Brain pericyte (primary cell): ENCODE results near the gene CATSPERE.

Experiments used
- DNase-seq: peaks from one replicate; pipeline ENCODE4 v3.0.0-alpha.2; 2012; ENCODE audit warnings: low read depth, low spot score

CATSPERE gene

GRCh38 chr1:244461245-244462071 is at the start of gene CATSPERE:
Gene CATSPERE, plus strand, starts transcription at chr1:244461273. Its CDS starts 157 bp downstream, at chr1:244461430.
- DNase-seq, result no peak

- DNase-seq, result no peak
Observed at GRCh38 chr1:244412176-244412575, 48.9 kb upstream of the CATSPERE start.

- no peak for DNase-seq
Observed at GRCh38 chr1:244413736-244414135, 47.3 kb upstream of the CATSPERE start.

GRCh38 chr1:244414543-244414942 is 46.5 kb upstream of the CATSPERE start:
- DNase-seq, result no peak

- DNase-seq, result no peak
Observed at GRCh38 chr1:244419024-244419423, 42.0 kb upstream of the CATSPERE start.

GRCh38 chr1:244422174-244422573 is 38.9 kb upstream of the CATSPERE start:
- no peak for DNase-seq

GRCh38 chr1:244424649-244425334 is 36.3 kb upstream of the CATSPERE start:
- no peak for DNase-seq

GRCh38 chr1:244427647-244428046 is 33.4 kb upstream of the CATSPERE start:
- DNase-seq, result no peak

- no peak for DNase-seq
Observed at GRCh38 chr1:244429818-244430217, 31.3 kb upstream of the CATSPERE start.

- no peak for DNase-seq
Observed at GRCh38 chr1:244431166-244431565, 29.9 kb upstream of the CATSPERE start.

GRCh38 chr1:244435562-244436205 is 25.4 kb upstream of the CATSPERE start:
- no peak for DNase-seq

- no peak for DNase-seq
Observed at GRCh38 chr1:244436336-244437085, 24.6 kb upstream of the CATSPERE start.

GRCh38 chr1:244437086-244437468 is 24.0 kb upstream of the CATSPERE start:
- no peak for DNase-seq

- DNase-seq, result no peak
Observed at GRCh38 chr1:244439391-244440032, 21.6 kb upstream of the CATSPERE start.

GRCh38 chr1:244442850-244443249 is 18.2 kb upstream of the CATSPERE start:
- DNase-seq, result no peak

GRCh38 chr1:244444854-244445253 is 16.2 kb upstream of the CATSPERE start:
- no peak for DNase-seq

GRCh38 chr1:244445320-244446181 is 15.5 kb upstream of the CATSPERE start:
- no peak for DNase-seq

GRCh38 chr1:244447024-244447423 is 14.0 kb upstream of the CATSPERE start:
- no peak for DNase-seq

GRCh38 chr1:244447552-244447951 is 13.5 kb upstream of the CATSPERE start:
- DNase-seq, result no peak

- DNase-seq, result no peak
Observed at GRCh38 chr1:244448279-244449036, 12.6 kb upstream of the CATSPERE start.
